Prostate gland (tissue), 2 donors: ENCODE data around the gene RGS2. TPM values are rescaled to one million over a fixed set of nuclear protein-coding genes. Genes with fewer than 3 reads are reported as not detected.

Source experiments
- DNase-seq: peaks from one replicate; pipeline ENCODE4 v3.0.0-alpha.2; 2019; ENCODE audit warnings: low spot score
- H3K27ac ChIP-seq, 2 donors: fragments of 200-600 bp; sonication (generic); 2 replicates each; pipeline ENCODE4 v1.5.1; 2017 to 2019
- H3K27me3 ChIP-seq: fragments of 200-600 bp; sonication (generic); replicated peaks from 2 replicates; pipeline ENCODE4 v1.5.1; 2019; ENCODE audit not compliant: insufficient read depth
- H3K36me3 ChIP-seq, 2 donors: fragments of 200-600 bp; sonication (generic); 1 replicate in 1 of 2; 2 replicates in 1 of 2; pipeline versions ENCODE4 v1.5.1 to v1.8.1; 2017 to 2019
- H3K4me1 ChIP-seq: fragments of 200-600 bp; sonication (generic); replicated peaks from 2 replicates; pipeline ENCODE4 v1.5.1; 2019
- H3K4me3 ChIP-seq, 2 donors: fragments of 200-600 bp; sonication (generic); 2 replicates each; pipeline ENCODE4 v1.5.1; 2017 to 2019
- H3K9me3 ChIP-seq: fragments of 200-600 bp; sonication (generic); 2 replicates; pipeline ENCODE4 v1.5.1; 2017
- POLR2A ChIP-seq: fragments of 450-650 bp; IDR thresholded peaks from one replicate; pipeline ENCODE4 v1.6.1; 2016; ENCODE audit warnings: antibody characterized with exemption, mild to moderate bottlenecking
- POLR2AphosphoS5 ChIP-seq: sonication (generic); formaldehyde crosslinking; IDR thresholded peaks from one replicate; pipeline ENCODE4 v1.6.1; 2017; ENCODE audit warnings: antibody characterized with exemption
- WGBS: methylation state at CpG from one replicate; pipeline ENCODE4 v1.1.5; 2018; 5-methylcytosine and 5-hydroxymethylcytosine counted together
- intact Hi-C: fragments of 100-400 bp; cut with DNase I; formaldehyde crosslinking; loops from one replicate; pipeline ENCODE4 v1.14.2; 2022
- total RNA-seq, 2 donors: library from RNA; depleted of rRNA; stranded (reverse); fragments of >200 nt; gene quantifications; one replicate each; pipeline ENCODE4 v1.1.0, GENCODE V29; 2016
- TF ChIP-seq, protein P1 (sequence below), 4 experiments: fragments of 200-600 bp in 2 of 4; fragments of 450-650 bp in 2 of 4; sonication (generic) in 2 of 4; IDR thresholded peaks; 1 replicate in 3 of 4; 2 replicates in 1 of 4; pipeline ENCODE4 v1.5.1; 2016 to 2019; ENCODE audit warnings: antibody characterized with exemption in 4 of 4, mild to moderate bottlenecking in 2 of 4, moderate library complexity in 2 of 4

The RGS2 gene
- total RNA-seq, 2 donors from 2014 or later = 70.2 to 129 TPM

DNA sequence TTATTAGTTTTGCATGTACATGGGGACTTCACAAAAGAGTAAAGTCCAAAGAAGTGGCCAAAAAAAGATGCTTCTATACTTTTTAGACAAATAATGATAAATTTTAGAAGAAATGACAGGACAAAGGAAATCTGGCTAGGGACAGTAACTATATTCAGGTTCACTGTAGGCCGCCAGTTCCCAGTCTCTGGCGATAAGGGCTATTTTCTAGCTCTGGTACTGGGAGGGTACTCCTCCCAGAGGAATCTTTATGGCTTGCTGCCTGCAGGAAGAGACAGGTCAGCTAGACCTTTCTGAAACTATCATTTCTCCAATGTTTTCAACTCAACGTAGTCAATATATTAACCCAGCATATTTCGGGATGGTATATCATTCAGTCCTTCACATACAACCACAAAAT lies 37.5 kb upstream of the RGS2 start:
- WGBS = 94% methylated on average over 4 of the region's 4 CpGs
- Histone ChIP-seq H3K9me3 (no peaks in the 10 kb centered on the region), H3K4me1 (no peaks in the 10 kb centered on the region), H3K4me3 (no peak overlapping the region), H3K27ac (no peak overlapping the region), H3K36me3 (no peaks in the 10 kb centered on the region), H3K27me3 (no peaks in the 10 kb centered on the region)
- DNase-seq = no peak
- TF ChIP-seq POLR2A (no peak), POLR2AphosphoS5 (no peak)
- TF ChIP-seq, protein P1, sequence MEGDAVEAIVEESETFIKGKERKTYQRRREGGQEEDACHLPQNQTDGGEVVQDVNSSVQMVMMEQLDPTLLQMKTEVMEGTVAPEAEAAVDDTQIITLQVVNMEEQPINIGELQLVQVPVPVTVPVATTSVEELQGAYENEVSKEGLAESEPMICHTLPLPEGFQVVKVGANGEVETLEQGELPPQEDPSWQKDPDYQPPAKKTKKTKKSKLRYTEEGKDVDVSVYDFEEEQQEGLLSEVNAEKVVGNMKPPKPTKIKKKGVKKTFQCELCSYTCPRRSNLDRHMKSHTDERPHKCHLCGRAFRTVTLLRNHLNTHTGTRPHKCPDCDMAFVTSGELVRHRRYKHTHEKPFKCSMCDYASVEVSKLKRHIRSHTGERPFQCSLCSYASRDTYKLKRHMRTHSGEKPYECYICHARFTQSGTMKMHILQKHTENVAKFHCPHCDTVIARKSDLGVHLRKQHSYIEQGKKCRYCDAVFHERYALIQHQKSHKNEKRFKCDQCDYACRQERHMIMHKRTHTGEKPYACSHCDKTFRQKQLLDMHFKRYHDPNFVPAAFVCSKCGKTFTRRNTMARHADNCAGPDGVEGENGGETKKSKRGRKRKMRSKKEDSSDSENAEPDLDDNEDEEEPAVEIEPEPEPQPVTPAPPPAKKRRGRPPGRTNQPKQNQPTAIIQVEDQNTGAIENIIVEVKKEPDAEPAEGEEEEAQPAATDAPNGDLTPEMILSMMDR (IDR thresholded peaks at IDR 0.05) = no peak
- intact Hi-C loops = no loop called here

DNA sequence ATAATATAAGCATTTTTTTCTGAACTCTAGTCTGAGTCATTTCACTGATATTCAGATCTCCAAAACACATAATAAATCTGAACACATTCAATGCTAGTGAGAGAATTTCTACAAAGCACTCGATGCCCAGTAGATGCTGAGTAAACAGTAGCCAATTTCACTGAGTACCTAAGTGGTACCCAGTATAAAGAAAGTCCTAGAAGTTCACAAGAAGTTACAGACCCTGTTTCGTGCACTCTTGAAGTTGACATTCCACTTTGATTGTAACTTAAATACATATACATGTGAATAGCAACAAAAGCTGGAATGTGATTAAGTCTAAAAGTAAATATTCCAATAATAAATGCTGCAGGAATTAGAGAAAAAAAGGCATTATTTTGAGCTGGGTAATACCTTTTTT lies 33.2 kb upstream of the RGS2 start:
- H3K27ac ChIP-seq = no peak overlapping the region
- H3K27me3 ChIP-seq = no peaks in the 10 kb centered on the region
- H3K9me3 ChIP-seq = no peaks in the 10 kb centered on the region
- TF ChIP-seq POLR2A (no peak), POLR2AphosphoS5 (no peak)
- TF ChIP-seq, protein P1 (IDR thresholded peaks at IDR 0.05) = no peak
- H3K4me1 ChIP-seq = no peaks in the 10 kb centered on the region
- no peaks in the 10 kb centered on the region for H3K36me3 ChIP-seq
- DNase-seq = no peak
- H3K4me3 ChIP-seq = no peak overlapping the region
- WGBS = 29% methylated on average over 2 of the region's 2 CpGs
- intact Hi-C loops = no loop called here

DNA sequence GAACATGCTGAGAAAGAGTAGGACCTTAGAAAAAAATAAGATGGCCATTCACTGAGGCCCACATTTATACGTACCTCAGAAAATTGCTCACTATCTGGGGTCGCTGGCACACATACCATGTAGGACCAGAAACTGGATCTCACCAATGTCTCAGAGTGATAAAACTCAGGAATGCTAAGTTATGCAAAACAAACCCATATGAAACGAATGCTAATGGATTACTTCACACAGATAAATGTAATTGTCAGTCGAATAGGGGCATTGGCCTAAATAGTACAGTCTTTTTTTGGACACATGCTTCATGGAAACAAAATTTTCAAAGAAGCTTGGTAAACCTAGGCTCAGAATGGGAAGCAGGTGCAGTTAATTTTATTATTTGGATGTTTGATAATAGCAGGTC lies 32.6 kb upstream of the RGS2 start:
- H3K4me3 ChIP-seq = no peak overlapping the region
- no peaks in the 10 kb centered on the region for H3K27me3 ChIP-seq
- no peak overlapping the region for H3K27ac ChIP-seq
- intact Hi-C loops = no loop called here
- H3K4me1 ChIP-seq = no peaks in the 10 kb centered on the region
- WGBS = 86% methylated on average over 4 of the region's 4 CpGs
- no peaks in the 10 kb centered on the region for H3K36me3 ChIP-seq
- TF ChIP-seq POLR2A = no peak
- TF ChIP-seq, protein P1 (IDR thresholded peaks at IDR 0.05) = no peak
- TF ChIP-seq POLR2AphosphoS5 = no peak
- no peaks in the 10 kb centered on the region for H3K9me3 ChIP-seq
- DNase-seq = no peak

DNA sequence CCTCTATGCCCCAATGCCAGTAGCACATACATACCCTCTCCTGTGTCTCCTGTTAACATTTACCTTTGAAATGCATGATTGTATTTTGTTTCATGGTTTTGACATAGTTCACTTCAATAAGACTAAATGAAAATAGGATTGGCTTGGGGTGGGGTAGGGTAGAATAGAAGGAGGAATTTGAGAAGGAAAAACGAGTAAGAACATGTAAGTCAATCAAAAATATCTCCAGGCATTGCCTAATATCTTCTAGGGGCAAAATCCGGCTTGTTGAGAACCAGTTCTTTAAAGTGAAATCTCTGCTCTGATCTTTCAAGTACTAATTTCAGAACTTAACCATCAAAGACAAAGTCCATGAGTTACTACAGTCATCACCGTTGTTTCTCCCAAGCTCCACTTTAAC lies 31.8 kb upstream of the RGS2 start:
- no peaks in the 10 kb centered on the region for H3K27me3 ChIP-seq
- TF ChIP-seq, protein P1 (IDR thresholded peaks at IDR 0.05) = no peak
- no peak for TF ChIP-seq POLR2A
- no peak for TF ChIP-seq POLR2AphosphoS5
- H3K36me3 ChIP-seq = no peaks in the 10 kb centered on the region
- DNase-seq = no peak
- H3K27ac ChIP-seq = no peak overlapping the region
- no peaks in the 10 kb centered on the region for H3K9me3 ChIP-seq
- H3K4me1 ChIP-seq = no peaks in the 10 kb centered on the region
- H3K4me3 ChIP-seq = no peak overlapping the region
- intact Hi-C loops = no loop called here
- 40% methylated on average over 3 of the region's 3 CpGs for WGBS

DNA sequence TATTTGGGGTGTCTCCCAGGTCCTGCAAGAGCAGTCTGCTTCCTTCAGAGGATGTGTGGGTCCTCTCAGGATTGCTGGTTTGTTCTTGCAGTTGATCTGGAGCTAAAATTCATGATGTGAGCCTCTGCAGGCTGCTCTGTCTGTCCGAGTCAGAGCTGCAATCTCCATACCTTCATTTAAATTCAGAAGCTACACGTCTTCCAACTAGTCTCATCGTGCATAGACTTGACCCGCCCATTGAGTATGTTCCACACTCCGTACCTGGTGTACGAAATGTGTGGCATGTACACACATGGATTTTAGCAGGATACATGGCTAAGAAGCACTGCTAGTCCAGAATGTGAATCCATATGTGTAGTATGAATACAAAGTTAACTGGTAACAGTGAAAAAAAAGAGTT lies 25.0 kb upstream of the RGS2 start:
- no peak for DNase-seq
- no peak overlapping the region for H3K4me3 ChIP-seq

More for the DNA sequence above, 25.0 kb upstream of the RGS2 start:
- Histone ChIP-seq H3K36me3 (no peaks in the 10 kb centered on the region), H3K27me3 (no peaks in the 10 kb centered on the region), H3K9me3 (no peaks in the 10 kb centered on the region), H3K4me1 (no peaks in the 10 kb centered on the region), H3K27ac (no peak overlapping the region)
- WGBS = 94% methylated on average over 6 of the region's 6 CpGs
- intact Hi-C loops = no loop called here
- TF ChIP-seq POLR2AphosphoS5 (no peak), POLR2A (no peak)
- TF ChIP-seq, protein P1 (IDR thresholded peaks at IDR 0.05) = no peak
